GM12872 (cell line): Measurements from ENCODE around the gene GNAI2.

Experiments
- CTCF ChIP-seq: IDR thresholded peaks from 3 replicates; pipeline ENCODE4 v1.5.1; 2011; ENCODE audit warnings: low read depth, mild to moderate bottlenecking, low read length, moderate library complexity; ENCODE audit not compliant: insufficient read depth

GNAI2 gene

DNA sequence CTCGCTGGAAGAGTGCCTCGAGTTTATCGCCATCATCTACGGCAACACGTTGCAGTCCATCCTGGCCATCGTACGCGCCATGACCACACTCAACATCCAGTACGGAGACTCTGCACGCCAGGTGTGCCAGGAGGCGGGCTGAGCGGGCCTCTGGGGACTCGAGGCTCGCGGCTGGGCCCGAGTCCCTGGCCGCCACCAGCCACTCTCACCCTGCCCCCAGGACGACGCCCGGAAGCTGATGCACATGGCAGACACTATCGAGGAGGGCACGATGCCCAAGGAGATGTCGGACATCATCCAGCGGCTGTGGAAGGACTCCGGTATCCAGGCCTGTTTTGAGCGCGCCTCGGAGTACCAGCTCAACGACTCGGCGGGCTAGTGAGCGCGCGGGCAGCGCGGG lies 42.7 kb upstream of the GNAI2 start:
- TF ChIP-seq CTCF, result no peak

GRCh38 chr3:50193746-50194127 lies 42.3 kb upstream of the GNAI2 start:
- TF ChIP-seq CTCF, result no peak

DNA sequence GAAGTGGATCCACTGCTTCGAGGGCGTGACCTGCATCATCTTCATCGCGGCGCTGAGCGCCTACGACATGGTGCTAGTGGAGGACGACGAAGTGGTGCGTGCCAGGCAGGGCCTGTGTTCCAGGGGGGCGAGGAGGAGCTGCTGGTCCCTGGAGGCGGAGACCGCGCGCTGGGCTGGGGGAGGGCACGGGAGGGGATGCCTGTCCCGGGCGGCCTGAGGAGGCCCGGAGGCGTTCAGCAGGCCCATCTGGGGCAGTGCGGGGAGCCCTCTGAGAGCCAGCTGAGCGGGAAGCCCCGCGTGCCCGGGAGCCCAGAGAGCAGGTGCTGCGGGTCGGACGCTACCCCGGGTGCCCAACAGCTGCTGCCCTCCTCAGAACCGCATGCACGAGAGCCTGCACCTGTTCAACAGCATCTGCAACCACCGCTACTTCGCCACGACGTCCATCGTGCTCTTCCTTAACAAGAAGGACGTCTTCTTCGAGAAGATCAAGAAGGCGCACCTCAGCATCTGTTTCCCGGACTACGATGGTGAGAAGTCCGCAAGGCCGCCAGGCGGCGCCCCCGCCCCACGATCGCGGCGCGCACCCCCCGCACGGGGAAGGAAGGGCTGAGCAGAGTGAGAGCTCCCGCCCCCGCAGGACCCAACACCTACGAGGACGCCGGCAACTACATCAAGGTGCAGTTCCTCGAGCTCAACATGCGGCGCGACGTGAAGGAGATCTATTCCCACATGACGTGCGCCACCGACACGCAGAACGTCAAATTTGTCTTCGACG lies 41.7 kb upstream of the GNAI2 start:
- TF ChIP-seq CTCF, result peak; percentile 84

GRCh38 chr3:50194903-50195500 lies 41.0 kb upstream of the GNAI2 start:
- TF ChIP-seq CTCF, result no peak

GRCh38 chr3:50195501-50196252 lies 40.3 kb upstream of the GNAI2 start:
- no peak for TF ChIP-seq CTCF

- no peak for TF ChIP-seq CTCF
These were observed 39.7 kb upstream of the GNAI2 start for GRCh38 chr3:50196253-50196801.
